GM12865 (cell line): Measurements from ENCODE around the gene HEATR9.

ENCODE experiments used
- DNase-seq: peaks from one replicate; pipeline ENCODE4 v3.0.0; 2010; ENCODE audit warnings: low read depth
- H3K4me3 ChIP-seq: 2 replicates; pipeline ENCODE4 v1.5.1; 2011; ENCODE audit warnings: mild to moderate bottlenecking, low read depth, low read length, control low read depth
- CTCF ChIP-seq: IDR thresholded peaks from 2 replicates; pipeline ENCODE4 v1.5.1; 2011; ENCODE audit warnings: low read length, control low read depth, low read depth, inconsistent platforms; ENCODE audit not compliant: insufficient read depth; ENCODE audit errors: missing control alignments

HEATR9 gene

DNA sequence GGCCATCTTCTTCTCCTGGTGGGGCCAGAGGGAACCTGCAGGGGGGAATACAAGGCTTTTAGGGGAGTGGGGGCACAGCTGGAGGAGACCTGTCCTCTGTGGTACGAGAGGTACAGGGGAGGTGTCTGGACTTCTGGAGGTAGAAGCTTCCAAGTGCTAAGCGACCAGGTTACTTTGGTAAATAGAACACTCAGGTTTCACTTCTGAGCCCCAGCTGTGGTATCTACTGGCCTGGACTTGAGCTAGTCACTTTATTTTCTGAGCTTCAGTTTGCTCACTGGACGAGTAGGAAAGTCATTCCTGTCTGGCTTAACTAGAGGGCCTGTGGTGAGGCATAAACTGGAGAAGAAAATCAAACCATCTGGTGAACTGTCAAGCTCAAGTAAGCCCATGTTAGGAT is at the start of gene HEATR9:
TSS of gene HEATR9 (minus strand) at position 155 of the 400 bp plus-strand sequence. CDS start at position 6, 149 bp downstream.
- TF ChIP-seq CTCF = no peak
- DNase-seq = no peak
- H3K4me3 ChIP-seq = no peak within 1 kb of the TSS

- no peak overlapping the region for H3K4me3 ChIP-seq
- no peak for TF ChIP-seq CTCF
- DNase-seq = no peak
Measured at GRCh38 chr17:35917519-35918213, 49.0 kb upstream of the HEATR9 start.

DNA sequence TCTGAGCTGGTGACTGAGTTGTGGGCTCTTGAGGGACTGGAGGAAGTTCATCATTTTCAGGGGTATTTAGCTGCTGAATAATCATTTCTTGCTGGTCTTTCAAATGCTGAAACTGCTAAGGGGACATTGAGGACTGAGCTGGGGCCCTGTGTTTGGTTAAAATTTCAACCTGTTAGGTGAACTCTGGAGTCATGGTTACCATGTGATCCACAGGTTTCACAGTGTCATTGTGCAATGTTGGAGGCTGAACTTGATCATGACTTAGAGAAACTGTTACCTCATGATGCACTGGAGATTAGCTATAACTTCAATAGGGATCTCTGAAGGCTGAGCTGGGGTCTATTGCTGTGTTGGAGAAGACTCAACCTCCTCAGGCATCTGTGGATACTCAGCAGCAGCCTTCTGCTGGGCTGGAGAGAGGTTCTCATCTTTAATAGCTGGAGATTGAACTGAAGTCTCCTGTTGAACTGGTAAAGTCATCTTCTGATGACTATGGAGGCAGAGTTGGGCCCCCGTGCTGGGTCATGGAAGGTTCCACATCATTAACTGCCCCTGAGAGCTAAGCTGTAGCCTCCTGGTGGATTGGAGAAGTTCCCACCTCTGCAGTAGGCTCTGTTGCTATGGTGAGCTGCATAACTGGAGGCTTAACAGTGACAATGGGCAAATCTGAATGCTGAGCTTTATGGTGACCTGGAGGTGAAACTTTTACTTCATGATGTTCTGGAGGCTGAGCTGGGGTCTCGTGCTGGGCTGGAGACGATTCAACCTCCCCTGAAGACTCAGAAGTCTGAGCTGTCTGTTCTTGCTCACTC is 46.7 kb upstream of the HEATR9 start:
- no peak for DNase-seq
- H3K4me3 ChIP-seq = no peak overlapping the region
- no peak for TF ChIP-seq CTCF

DNA sequence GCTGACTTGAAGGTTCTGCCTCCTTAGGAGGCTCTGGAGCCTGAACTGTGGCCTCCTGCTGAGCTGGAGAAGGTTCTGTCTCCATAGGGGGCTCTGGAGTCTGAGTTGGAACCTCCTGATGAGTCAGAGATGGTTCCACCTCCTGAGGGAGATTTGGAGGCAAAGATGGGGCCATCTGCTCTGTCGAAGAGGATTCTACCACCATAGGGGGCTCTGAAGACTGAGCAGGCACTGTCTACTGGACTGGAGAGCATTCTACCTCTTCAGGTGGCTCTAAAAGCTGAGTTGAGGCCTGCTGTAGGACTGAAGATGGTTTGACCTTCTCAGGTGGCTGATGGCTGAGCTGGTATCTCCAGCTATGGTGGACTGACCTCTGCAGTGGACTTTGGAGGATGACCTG is 45.7 kb upstream of the HEATR9 start:
- TF ChIP-seq CTCF = no peak
- H3K4me3 ChIP-seq = no peak overlapping the region
- DNase-seq = no peak

DNA sequence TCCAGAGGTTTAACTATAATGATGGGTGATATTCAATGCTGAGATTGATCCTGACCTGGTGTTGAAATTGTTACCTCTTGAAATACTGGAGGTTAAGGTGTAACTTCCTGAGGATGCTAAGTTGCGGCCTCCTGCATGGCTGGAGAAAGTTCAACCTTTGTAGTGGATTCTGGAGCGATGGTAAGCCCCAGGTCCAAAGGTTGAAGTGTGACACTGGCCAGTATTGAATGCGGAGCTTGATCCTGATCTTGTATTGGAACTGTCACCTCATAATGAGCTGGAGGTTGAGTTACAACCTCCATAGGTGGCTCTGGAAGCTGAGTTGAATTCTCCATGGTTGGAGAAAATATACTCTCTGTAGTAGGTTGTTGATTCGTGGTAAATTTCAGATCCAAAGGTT is 44.9 kb upstream of the HEATR9 start:
- no peak for TF ChIP-seq CTCF
- DNase-seq = no peak
- H3K4me3 ChIP-seq = no peak overlapping the region

DNA sequence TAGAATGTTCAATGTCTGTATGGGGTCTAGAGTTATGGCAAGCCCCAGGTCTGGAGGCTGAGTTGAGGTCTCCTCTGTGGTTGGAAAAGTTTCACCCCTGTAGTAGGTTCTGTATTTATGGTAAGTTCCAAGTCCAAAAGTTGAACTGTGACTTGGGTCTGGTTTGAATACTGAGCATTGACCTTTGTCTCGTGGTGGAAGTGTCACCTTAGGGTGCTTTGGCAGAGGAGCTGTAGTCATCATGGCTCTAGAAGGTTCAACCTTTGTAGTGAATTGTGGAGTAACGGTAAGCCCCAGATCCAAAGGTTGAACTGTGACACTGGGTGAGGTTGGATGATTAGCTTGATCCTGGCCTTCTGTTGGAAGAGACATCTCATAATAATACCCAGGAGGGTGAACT is 44.3 kb upstream of the HEATR9 start:
- no peak for DNase-seq
- no peak for TF ChIP-seq CTCF
- H3K4me3 ChIP-seq = no peak overlapping the region
